Putamen (tissue), 1 donor: Measurements from ENCODE around the gene SLC35F1.

ENCODE experiments used
- DNase-seq: peaks from one replicate; pipeline ENCODE4 v3.0.0-alpha.2; 2016; ENCODE audit warnings: low spot score

SLC35F1 gene

DNA sequence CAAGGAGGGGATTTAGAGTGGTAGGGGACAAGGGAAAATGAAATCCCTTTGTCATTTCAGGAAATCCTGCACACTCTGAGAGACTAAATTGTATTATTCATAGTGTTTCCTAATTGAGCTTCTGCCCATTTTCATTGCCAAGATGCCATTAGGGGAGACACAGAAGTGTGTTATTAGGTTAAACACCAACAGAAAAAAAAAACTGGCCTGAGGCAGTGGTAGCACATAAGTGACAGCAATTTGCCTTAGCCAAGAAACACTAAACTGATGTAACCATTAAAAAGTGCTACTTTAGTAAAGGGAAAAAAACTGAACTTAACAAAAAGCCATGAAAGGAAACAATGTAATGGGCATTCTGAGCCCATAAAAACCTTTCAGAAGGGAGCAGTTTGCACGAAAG is 370.6 kb downstream of the SLC35F1 start:
- no peak for DNase-seq

DNA sequence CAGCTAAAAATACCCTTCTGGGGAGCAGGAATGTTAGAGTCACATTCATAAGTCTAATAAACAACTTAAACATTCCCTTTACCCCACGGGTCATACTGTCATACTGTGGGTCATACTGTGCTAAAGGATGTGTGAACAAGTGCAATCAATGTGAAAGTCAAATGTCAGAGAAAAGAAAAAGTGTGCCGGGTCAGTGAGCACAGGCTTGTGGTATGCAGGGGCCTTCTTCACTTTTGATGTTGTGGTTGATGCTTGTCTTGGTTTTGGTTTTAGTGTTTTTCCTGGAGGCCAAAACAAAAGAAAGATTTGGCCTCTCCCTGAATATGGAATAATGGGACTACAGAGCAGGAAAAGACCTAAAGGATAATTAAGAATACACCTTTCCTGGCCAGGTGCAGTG is 373.1 kb downstream of the SLC35F1 start:
- no peak for DNase-seq

DNA sequence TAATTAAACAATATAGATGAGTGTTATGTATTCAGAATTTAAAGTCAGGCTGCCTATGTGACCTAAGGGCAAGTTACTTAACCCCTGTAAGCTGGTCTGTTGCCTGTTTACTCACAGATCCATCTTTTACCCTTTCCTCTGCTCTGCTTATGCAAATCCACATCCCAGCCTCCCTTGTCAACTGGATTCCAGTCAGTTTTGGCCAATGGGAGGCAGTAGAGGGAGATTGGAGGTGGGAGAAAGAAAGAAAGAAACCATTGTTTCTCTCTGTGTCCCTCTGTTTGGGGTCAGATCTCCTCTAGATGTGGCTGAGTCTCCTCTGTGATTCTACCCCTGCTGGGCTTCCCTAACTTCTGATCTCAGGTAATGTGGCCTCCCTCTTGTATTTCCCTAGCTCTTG is 374.2 kb downstream of the SLC35F1 start:
- no peak for DNase-seq

DNA sequence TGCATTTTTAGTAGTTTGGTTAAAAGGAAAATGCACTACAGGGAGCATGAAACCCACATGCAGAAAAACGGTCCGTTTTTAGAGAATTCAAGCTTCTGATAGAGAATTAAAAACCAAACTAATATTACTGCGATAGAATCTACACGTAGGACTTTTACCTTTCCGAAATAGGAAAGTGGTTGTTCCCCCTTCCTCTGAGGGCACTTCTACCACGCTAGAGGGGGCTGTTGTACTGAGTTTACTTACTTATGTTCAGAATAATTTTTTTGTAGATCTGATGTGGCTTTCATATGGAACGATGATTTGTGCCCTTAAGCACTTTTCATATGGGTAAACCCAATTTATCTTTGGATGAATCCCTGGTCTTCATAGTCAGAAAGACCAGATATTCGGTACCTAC is 376.7 kb downstream of the SLC35F1 start:
- DNase-seq, result peak; percentile 52

DNA sequence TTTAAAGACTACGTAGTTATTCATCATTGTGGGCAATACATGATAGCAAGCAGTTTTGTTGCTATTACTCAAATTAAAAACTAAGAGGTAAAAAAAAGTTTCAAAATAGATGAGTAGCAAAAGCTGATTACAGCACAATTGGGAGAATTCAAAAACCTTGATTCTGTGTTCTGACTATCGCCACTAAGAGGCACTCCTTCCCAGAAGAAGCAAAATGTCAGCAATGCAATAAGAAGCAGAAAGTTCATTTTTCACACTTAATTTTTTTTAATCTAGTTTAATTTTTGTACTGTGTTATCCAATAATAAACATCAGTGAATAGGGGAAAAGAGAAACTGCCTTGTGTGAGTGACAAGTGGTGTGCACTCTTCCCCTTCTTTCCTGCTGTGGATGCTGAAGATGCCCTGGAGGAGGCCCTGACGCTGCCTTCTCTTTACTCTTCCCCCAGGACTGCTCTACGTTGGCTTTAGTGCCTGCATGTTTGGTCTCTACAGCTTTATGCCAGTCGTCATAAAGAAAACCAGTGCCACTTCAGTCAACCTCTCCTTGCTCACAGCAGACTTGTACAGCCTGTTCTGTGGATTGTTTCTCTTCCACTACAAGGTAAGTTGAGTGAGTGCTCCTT is 377.8 kb downstream of the SLC35F1 start:
- no peak for DNase-seq

DNA sequence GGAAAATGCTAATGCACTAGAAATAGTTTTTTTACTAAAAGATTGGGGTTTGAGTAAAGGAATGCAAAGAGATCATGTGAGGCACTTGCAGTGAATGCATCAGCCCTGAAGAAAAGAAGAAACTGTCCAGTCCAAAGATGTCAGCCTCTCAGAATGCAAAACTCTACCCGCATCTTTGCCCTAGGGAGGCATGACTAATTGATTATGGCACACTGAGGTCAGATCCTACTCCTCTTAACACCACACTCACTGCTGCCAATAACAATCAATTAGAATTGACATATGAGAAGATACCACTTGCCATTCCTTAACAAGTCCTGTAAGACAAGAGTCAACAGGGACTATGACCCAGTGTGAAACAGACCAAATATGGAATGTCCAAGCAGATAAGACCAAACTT is 378.7 kb downstream of the SLC35F1 start:
- no peak for DNase-seq

DNA sequence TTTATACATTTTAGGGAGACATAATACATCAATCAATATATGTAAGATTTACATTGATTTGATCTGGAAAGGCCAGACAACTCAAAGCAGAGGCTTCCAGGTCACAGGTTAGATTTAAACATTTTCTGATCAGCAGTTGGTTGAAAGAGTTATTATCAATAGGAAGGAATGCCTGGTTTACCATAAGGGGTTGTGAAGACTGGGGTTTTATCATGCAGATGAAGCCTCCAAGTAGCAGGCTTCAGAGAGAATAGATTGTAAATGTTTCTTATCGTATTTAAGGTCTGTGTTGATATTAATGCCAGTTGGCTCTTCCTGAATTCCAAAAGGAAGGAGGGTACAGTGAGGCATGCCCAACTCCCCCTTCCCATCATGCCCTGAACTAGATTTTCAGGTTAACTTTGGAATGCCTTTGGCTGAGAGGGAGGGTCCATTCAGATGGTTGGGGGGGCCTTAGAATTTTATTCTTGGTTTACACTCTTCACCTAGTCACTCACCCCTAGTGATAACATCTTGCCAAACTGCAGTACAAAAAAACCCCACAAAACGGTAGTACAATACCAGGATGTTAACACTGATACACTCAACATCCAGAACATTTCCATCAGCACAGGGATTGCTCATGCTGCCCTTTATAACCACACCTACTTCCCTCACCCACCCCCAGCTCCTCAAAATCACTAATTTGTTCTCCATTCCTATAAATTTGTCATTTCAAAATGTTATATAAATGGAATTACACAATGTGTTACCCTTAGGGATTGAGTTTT is 381.5 kb downstream of the SLC35F1 start:
- peak; percentile 20 for DNase-seq

DNA sequence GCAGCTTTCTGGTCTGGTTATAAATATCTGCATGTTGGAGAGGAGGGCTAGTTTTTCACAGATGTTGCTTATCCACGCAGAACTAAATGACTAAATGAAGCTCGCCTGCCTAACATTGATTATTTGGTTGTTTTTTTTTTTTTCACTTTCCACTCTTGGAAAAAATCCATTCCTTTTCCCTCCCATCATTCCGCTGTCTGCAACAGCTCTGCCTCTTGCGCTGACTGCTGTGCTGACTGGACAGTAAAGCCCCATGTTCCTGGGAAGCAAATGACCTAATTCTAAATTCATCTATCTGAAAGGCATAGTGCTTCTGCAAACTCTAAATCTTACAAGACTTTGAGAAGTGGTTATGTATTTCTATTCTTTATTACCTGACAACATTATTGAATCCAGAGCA is 385.5 kb downstream of the SLC35F1 start:
- DNase-seq, result no peak

DNA sequence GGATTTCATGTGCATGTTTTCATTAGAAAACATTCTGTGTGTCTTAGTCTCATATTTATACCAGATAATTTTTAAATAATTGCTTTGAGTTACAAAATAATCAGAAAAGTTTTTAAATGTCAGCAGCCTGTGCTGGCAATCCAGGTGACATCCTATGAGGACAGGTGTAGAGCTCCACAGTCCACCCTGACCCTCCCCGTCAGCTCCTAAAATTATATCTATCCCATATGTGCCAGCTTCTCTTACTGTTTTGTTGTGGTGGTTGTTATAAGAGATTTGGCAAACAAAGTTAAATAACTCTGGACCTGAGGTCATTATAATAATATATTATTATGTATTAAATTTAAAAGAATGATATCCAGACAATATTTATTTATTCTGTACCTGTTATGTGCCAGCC is 387.8 kb downstream of the SLC35F1 start:
- no peak for DNase-seq

DNA sequence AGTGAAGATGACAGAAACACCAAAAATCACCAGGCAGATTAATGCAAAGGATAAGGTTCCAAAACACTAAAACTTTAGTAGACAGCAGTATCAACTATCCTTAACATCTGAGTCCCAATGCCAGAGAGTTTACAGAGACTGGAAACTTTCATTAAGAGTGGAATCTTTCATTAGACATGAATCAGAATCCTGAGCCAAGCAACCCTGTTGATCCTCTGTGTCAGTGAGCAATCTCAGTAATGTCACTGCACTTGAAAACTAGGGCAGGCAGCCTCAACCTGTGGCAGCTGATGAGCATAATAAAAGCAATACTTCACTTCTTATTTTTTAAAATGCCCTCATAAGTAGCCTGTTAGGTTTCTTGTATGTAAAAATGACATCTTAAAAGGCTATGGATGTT is 388.3 kb downstream of the SLC35F1 start:
- no peak for DNase-seq

DNA sequence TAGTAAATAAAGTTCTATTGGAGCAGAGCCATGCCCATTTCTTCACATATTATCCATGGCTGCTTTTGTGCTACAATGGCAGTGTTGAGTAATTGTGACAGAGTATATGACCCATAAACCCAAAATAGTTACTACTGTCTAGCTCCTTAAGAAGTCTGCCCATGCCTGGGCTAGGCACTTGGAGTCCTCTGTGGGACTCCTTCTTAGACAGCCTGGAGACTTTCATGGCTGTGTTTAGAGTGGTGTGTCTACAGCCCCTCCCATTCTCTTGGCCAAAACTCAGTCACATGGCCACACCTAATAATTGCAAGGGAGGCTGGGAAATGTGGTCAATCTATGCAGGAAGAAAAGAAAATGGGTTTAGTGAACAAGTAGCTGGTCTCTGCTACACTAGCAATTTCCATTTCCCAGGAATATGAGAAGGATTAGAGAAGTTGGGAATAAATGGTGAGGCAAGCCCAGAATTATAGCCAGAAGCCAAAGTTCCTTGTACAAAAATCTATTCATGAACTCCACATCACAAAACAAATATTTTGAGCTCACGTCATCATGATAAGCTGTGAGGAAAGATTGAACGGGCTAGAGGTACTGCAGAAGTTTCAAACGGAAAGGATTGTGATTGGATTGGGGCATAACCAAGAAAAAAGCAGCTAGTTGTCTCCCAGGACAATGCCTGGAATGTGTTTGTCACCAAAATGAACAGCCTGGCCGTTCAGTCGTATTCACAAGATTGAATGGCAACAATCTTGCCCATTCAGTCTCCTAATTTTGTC is 389.3 kb downstream of the SLC35F1 start:
- DNase-seq, result no peak

DNA sequence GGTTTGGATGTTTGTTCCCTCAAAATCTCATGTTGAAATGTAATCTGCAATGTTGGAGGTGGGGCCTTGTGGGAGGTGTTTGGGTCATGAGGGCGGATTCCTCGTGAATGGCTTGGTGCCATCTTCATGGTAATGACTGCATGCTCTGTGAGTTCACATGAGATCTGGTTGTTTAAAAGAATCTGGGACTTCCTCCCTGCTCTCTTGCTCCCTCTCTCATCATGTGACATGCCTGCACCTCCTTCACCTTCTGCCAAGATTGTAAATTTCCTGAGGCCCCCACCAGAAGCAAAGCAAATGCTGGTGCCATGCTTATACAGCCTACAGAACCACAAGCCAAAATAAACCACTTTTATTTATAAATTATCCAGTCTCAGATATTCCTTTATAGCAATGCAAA is 390.8 kb downstream of the SLC35F1 start:
- no peak for DNase-seq

DNA sequence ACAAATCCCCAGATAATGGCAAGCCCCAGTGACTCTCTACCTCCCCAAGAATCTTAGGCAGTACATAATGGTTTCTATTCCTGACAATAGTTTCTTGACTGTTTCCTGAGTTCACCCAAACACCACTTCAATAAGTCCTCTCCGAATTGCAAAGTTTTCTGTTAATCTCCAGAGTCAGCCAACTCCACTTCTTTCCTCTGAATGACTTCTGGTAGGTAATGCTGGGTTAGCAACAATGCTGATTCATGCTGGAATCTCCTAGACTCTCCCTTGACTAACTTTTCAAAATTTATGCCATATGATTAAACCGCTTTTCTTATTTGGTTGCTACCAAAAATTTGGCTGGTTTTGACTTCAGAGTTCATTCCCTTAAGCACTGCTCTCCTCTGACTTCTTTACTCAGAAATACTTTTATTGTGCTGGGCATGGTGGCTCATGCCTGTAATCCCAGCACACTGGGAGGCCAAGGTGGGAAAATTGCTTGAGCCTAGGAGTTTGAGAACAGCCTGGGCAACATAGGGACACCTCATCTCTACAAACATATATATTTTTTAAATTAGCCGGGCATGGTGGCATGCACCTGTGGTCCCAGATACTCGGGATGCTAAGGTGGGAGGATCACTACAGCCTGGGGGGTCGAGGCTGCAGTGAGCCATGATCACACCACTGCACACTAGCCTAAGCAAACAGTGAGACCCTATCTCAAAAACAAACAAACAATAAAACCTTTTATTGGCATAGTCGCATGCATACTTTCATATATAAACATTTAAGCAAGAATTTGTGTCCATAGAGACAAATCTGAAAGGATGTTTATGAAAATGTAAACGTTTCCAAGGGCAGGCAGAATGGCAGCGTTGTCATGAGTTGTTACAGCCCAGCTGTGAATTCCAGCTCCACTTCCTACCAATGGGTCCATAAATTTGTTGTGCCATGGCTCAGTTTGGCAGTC is 391.7 kb downstream of the SLC35F1 start:
- DNase-seq, result no peak

DNA sequence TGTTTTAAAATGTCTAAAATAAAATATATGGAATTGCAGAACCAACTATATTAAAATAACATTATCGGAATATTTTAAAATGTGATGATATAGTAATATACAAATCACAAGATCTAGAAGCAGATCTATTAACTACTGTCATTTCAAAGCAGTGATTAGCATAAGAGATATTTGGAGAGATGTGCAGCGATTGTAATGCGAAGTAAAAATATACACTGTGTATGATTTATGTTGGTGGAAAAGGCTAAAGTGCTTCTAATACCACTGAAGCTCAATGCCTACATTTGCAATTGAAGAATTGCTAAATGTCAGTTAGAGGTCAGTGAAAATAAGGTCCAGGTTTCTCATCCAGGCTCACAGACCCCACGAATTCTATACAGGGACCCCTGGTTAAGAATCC is 392.4 kb downstream of the SLC35F1 start:
- DNase-seq, result no peak

DNA sequence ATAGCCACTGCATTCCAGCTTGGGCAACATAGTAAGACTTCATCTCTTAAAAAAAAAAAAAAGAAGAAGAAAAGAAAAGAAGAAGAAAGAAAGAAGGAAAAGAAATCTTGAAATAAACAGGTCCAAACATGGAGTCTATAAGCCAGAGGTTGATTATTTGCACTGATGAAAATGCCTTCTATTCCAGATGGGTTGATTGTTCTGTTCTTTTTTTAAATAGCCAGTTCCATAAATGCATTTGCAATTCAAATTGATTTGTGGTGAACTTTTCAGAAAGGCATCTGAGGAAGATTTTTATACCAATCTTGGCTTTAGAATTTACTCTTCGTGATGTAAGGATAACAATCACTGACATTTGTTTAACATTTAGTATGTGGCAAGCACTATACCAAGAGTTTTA is 397.3 kb downstream of the SLC35F1 start:
- DNase-seq, result no peak

DNA sequence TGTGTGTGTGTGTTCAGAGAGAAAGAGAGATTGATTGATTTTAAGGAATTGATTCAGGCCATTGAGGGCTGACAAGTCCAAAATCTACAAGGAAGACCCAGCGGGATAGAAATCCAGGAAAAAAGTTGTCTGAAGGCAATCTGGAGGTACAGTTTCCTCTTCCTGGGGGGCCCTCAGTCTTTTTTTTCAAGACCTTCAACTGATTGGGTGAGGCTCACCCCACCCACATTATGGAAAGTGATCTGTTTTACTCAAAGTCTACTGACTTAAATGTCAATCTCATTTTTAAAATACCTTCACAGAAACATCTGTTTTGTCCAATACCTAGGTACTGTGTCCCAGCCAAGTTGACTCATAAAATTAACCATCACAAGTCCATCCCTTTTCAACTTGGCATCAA is 398.0 kb downstream of the SLC35F1 start:
- no peak for DNase-seq

DNA sequence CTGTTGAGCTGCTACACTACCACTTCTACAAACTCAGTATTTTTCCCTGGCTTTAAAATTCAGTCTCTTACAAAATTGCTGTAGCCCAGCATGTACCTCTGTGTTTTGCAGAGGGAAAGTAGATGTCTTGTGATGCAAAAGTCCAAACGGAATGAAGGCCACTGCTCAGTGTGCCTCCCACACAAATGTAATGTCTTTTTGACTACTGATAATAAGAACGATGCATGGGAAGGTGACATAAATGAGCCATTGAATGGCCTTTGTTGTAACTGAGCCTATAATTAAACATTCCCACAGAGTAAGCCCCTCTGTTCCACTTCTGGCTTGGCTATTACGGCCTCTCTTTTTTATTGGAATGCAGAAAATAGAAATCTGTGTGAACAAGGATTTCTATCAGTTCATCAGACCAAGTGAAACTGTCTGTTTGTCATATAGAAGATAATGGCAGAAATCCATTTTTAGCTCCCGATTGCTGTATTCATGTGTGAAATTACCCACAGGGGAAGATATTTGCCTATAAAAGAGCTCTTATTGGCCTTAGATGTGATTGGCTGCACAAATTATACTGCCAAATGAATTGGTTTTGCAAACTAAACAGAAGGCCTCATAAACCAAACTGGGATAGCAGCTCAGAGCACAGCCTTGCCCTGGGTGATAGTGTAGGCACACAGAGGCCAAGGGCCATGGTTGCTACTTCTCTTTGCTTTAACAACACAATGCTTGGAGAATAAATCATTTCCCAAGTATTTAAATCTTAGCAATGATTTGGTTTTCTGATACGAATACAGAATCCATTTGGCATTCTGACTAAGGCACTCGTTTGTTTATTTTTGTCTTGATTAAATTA is 399.6 kb downstream of the SLC35F1 start:
- DNase-seq, result no peak

DNA sequence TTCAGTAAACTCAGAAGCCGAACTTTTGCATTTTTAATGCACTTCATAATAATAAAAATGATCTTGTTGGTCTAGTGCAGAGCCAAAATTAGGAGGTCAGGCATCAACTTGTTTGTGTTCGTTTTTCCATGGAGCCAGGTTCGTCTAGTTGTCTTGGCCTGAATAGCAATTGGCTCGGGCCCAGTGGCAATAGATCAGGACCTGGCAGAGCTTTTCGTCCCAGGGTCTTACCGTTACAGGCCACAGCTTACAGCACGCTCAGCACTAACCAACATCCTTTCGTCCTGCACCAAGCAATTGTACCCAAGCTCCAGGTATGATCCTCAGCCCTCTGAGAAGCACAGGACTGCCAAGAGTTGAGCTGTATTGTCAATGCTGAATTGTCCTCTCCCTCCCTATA is 400.5 kb downstream of the SLC35F1 start:
- no peak for DNase-seq

DNA sequence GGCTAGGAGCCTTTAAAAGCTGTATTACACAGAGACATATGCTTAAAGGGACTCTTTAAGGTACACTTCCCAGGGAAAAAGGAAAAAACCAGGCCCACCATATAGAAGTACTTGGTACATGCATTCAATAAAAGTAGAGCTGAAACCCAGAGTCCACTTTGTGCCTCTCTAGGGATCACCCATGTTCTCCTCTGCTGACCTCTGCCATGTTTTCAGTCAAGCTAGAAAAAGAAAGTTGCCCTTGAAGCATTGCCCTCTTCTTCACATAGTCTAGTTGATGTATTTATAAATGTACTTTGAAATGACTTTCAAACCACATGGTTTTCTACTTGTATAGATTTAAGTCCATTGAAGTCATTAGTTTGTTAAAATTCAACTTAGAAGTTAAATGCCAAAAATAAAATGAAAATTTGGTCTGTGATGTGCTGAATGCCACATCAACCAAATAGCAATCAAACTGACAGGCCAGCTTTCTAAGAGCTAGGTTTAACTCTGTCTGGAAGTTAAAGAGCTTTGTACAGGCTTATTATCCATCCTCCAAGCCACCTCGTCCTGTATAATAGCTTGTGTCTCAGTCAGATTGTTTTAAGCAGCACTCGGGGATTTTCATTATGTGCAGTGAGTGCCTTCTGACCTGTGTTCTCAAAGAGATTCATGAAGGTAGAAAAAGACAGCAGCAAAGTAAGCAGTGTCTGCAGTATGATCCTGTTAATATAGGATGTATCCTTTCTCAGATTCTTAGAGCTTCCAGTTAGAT is 402.5 kb downstream of the SLC35F1 start:
- DNase-seq, result no peak

DNA sequence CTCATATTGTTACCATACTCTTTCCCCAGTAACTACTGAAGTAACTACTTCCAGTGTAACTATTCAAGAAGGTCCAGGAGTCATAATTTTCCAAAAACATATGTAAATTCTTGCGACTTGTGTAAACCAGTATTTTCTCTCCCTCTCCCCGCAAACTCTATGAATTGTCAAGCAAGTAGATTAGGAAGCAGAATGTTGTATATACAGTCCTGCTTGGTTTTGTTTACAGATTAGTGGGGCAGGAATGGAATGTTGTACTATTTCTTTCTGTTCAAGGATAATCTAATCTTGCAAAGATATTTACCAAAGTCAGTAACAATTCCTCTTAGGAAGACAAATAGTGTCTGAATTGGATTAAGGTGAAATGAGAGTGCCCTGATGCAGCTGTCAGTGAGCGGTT is 406.1 kb downstream of the SLC35F1 start:
- DNase-seq, result no peak
